Measurements from ENCODE around the gene PDP2. TPM values are rescaled to one million over a fixed set of nuclear protein-coding genes. Genes with fewer than 3 reads are reported as not detected.

The PDP2 gene
- total and polyA plus RNA-seq, 3 experiments from 2014 or later = 4.5 to 25.4 (median 20.0) TPM

GRCh38 chr16:66843191-66843590 lies 37.1 kb upstream of the PDP2 start:
- Mint-ChIP-seq H3K36me3 (no peaks in the 10 kb centered on the region), H3K4me1 (peaks cover 3 to 16% (median 5%) of the 10 kb centered on the region in 3 donors), H3K9me3 (no peaks in the 10 kb centered on the region), H3K4me3 (peak overlapping the region in 1 of 7 donors; percentile 26), H3K27ac (no peak overlapping the region), H3K27me3 (peaks cover 39 to 54% of the 10 kb centered on the region in 2 donors)
- no peaks in the 10 kb centered on the region for H3K9me3 ChIP-seq (ENCODE audit: low read length)
- ChIA-PET CTCF (interaction anchor here (3.3 kb wide), 1 partner anchor 12 kb away, joined by 19 read pairs; the partner anchor contains the start of gene NAE1), POLR2A (no interaction called here)
- no peak overlapping the region for H3K4me3 ChIP-seq (ENCODE audit: low read length)
- no peaks in the 10 kb centered on the region for H3K4me1 ChIP-seq (ENCODE audit: insufficient read depth, low read length)
- peaks cover 15% of the 10 kb centered on the region for H3K27me3 ChIP-seq (ENCODE audit: insufficient read depth, low read length, poor library complexity, severe bottlenecking)
- no peak for DNase-seq
- H3K27ac ChIP-seq (ENCODE audit: low read depth, low read length) = no peak overlapping the region
- no peaks in the 10 kb centered on the region for H3K36me3 ChIP-seq (ENCODE audit: insufficient read depth, low read length)

- POLR2A ChIA-PET = no interaction called here
- Histone ChIP-seq H3K36me3 (ENCODE audit: insufficient read depth, low read length) (no peaks in the 10 kb centered on the region), H3K9me3 (ENCODE audit: low read length) (no peaks in the 10 kb centered on the region), H3K27ac (ENCODE audit: low read depth, low read length) (no peak overlapping the region), H3K4me3 (ENCODE audit: low read length) (no peak overlapping the region), H3K27me3 (ENCODE audit: insufficient read depth, low read length, poor library complexity, severe bottlenecking) (peaks cover 15% of the 10 kb centered on the region), H3K4me1 (ENCODE audit: insufficient read depth, low read length) (no peaks in the 10 kb centered on the region)
- Mint-ChIP-seq H3K9me3 (no peaks in the 10 kb centered on the region), H3K27ac (peak overlapping the region in 1 of 8 donors; percentile 21), H3K4me3 (peak overlapping the region in 5 of 7 donors; percentile 26 to 71 (median 64)), H3K27me3 (peaks cover 39 to 48% of the 10 kb centered on the region in 2 donors), H3K4me1 (peaks cover 3 to 16% (median 5%) of the 10 kb centered on the region in 3 donors), H3K36me3 (no peaks in the 10 kb centered on the region)
- DNase-seq = no peak
- CTCF ChIA-PET = interaction anchor here (3.3 kb wide), 1 partner anchor 13 kb away, joined by 19 read pairs; the partner anchor contains the start of gene NAE1
Measured at GRCh38 chr16:66844009-66844341, 36.3 kb upstream of the PDP2 start.

GRCh38 chr16:66844342-66845079 lies 35.8 kb upstream of the PDP2 start, which contains the start of gene CA7:
CA7 (plus strand) TSS chr16:66844414; CDS start chr16:66844488, 74 bp downstream.
- Histone ChIP-seq H3K27me3 (ENCODE audit: insufficient read depth, low read length, poor library complexity, severe bottlenecking) (peaks cover 15% of the 10 kb centered on the region), H3K36me3 (ENCODE audit: insufficient read depth, low read length) (no peaks in the 10 kb centered on the region), H3K4me1 (ENCODE audit: insufficient read depth, low read length) (no peaks in the 10 kb centered on the region), H3K4me3 (ENCODE audit: low read length) (no peak within 1 kb of the TSS), H3K27ac (ENCODE audit: low read depth, low read length) (no peak within 1 kb of the TSS), H3K9me3 (ENCODE audit: low read length) (no peaks in the 10 kb centered on the region)
- ChIA-PET CTCF (interaction anchor here (1.8 to 3.3 kb wide), 2 partner anchors 13 to 23 kb away, joined by 5 to 19 read pairs; partner anchors contain the start of gene NAE1), POLR2A (no interaction called here)
- Mint-ChIP-seq H3K4me1 (peaks cover 3 to 16% (median 5%) of the 10 kb centered on the region in 3 donors), H3K4me3 (peak within 1 kb of the TSS in 6 of 7 donors; percentile 13 to 71 (median 64)), H3K9me3 (no peaks in the 10 kb centered on the region), H3K27me3 (peaks cover 39 to 48% of the 10 kb centered on the region in 2 donors), H3K36me3 (no peaks in the 10 kb centered on the region), H3K27ac (peak within 1 kb of the TSS in 2 of 8 donors; percentile 21 to 65)
- no peak for DNase-seq

GRCh38 chr16:66845080-66845410 lies 35.3 kb upstream of the PDP2 start:
- H3K27ac Mint-ChIP-seq = no peak overlapping the region
- Histone ChIP-seq H3K36me3 (ENCODE audit: insufficient read depth, low read length) (no peaks in the 10 kb centered on the region), H3K4me1 (ENCODE audit: insufficient read depth, low read length) (no peaks in the 10 kb centered on the region), H3K27me3 (ENCODE audit: insufficient read depth, low read length, poor library complexity, severe bottlenecking) (peaks cover 15% of the 10 kb centered on the region), H3K27ac (ENCODE audit: low read depth, low read length) (no peak overlapping the region), H3K9me3 (ENCODE audit: low read length) (no peaks in the 10 kb centered on the region), H3K4me3 (ENCODE audit: low read length) (no peak overlapping the region)
- ChIA-PET POLR2A (no interaction called here), CTCF (interaction anchor here (1.8 kb wide), 1 partner anchor 23 kb away, joined by 5 read pairs; no protein-coding TSS in a partner anchor)
- H3K4me1 Mint-ChIP-seq = peaks cover 3 to 16% (median 5%) of the 10 kb centered on the region in 3 donors
- no peak for DNase-seq
- no peaks in the 10 kb centered on the region for H3K9me3 Mint-ChIP-seq
- H3K36me3 Mint-ChIP-seq = no peaks in the 10 kb centered on the region
- peak overlapping the region in 3 of 7 donors; percentile 13 to 65 (median 25) for H3K4me3 Mint-ChIP-seq
- H3K27me3 Mint-ChIP-seq = peaks cover 39 to 45% of the 10 kb centered on the region in 2 donors

- Histone ChIP-seq H3K27me3 (ENCODE audit: insufficient read depth, low read length, poor library complexity, severe bottlenecking) (peaks cover 15% of the 10 kb centered on the region), H3K4me3 (ENCODE audit: low read length) (no peak overlapping the region), H3K4me1 (ENCODE audit: insufficient read depth, low read length) (no peaks in the 10 kb centered on the region), H3K9me3 (ENCODE audit: low read length) (no peaks in the 10 kb centered on the region), H3K27ac (ENCODE audit: low read depth, low read length) (no peak overlapping the region), H3K36me3 (ENCODE audit: insufficient read depth, low read length) (no peaks in the 10 kb centered on the region)
- H3K36me3 Mint-ChIP-seq = no peaks in the 10 kb centered on the region
- H3K9me3 Mint-ChIP-seq = no peaks in the 10 kb centered on the region
- peaks cover 3 to 16% (median 5%) of the 10 kb centered on the region in 3 donors for H3K4me1 Mint-ChIP-seq
- DNase-seq = no peak
- H3K27ac Mint-ChIP-seq = peak overlapping the region in 2 of 8 donors; percentile 0 to 77
- peak overlapping the region in 3 of 7 donors; percentile 9 to 29 (median 24) for H3K4me3 Mint-ChIP-seq
- POLR2A ChIA-PET = interaction anchor here (0.5 kb wide), 1 partner anchor 1399 kb away, joined by 3 read pairs; the partner anchor contains the start of gene PLA2G15
- peaks cover 39 to 43% of the 10 kb centered on the region in 2 donors for H3K27me3 Mint-ChIP-seq
- CTCF ChIA-PET = interaction anchor here (1.5 to 1.8 kb wide), 2 partner anchors 15 to 22 kb away, joined by 5 to 7 read pairs; partner anchors contain the start of gene NAE1
Measured at GRCh38 chr16:66845791-66846221, 34.5 kb upstream of the PDP2 start.

GRCh38 chr16:66846266-66846665 lies 34.0 kb upstream of the PDP2 start:
- Histone ChIP-seq H3K9me3 (ENCODE audit: low read length) (no peaks in the 10 kb centered on the region), H3K36me3 (ENCODE audit: insufficient read depth, low read length) (no peaks in the 10 kb centered on the region), H3K4me1 (ENCODE audit: insufficient read depth, low read length) (no peaks in the 10 kb centered on the region), H3K27ac (ENCODE audit: low read depth, low read length) (no peak overlapping the region), H3K27me3 (ENCODE audit: insufficient read depth, low read length, poor library complexity, severe bottlenecking) (peaks cover 15% of the 10 kb centered on the region), H3K4me3 (ENCODE audit: low read length) (no peak overlapping the region)
- Mint-ChIP-seq H3K9me3 (no peaks in the 10 kb centered on the region), H3K27me3 (peaks cover 39 to 43% of the 10 kb centered on the region in 2 donors), H3K36me3 (no peaks in the 10 kb centered on the region), H3K4me1 (peaks cover 3 to 16% (median 5%) of the 10 kb centered on the region in 3 donors), H3K27ac (peak overlapping the region in 2 of 8 donors; percentile 0 to 77), H3K4me3 (peak overlapping the region in 3 of 7 donors; percentile 9 to 29 (median 24))
- CTCF ChIA-PET = interaction anchor here (1.2 to 1.8 kb wide), 3 partner anchors 16 to 23 kb away, joined by 3 to 7 read pairs (median 5); partner anchors contain the start of gene NAE1
- POLR2A ChIA-PET = no interaction called here
- DNase-seq = no peak

- Mint-ChIP-seq H3K4me1 (peaks cover 3 to 16% (median 5%) of the 10 kb centered on the region in 3 donors), H3K4me3 (no peak overlapping the region), H3K27ac (no peak overlapping the region), H3K27me3 (peaks cover 37 to 39% of the 10 kb centered on the region in 2 donors), H3K36me3 (no peaks in the 10 kb centered on the region), H3K9me3 (no peaks in the 10 kb centered on the region)
- Histone ChIP-seq H3K27me3 (ENCODE audit: insufficient read depth, low read length, poor library complexity, severe bottlenecking) (peaks cover 15% of the 10 kb centered on the region), H3K9me3 (ENCODE audit: low read length) (no peaks in the 10 kb centered on the region), H3K4me1 (ENCODE audit: insufficient read depth, low read length) (no peaks in the 10 kb centered on the region), H3K36me3 (ENCODE audit: insufficient read depth, low read length) (no peaks in the 10 kb centered on the region), H3K27ac (ENCODE audit: low read depth, low read length) (no peak overlapping the region), H3K4me3 (ENCODE audit: low read length) (no peak overlapping the region)
- CTCF ChIA-PET = interaction anchor here (1.2 to 1.5 kb wide), 2 partner anchors 16 to 22 kb away, joined by 3 to 7 read pairs; partner anchors contain the start of gene NAE1
- DNase-seq = no peak
- POLR2A ChIA-PET = no interaction called here
Measured at GRCh38 chr16:66846831-66847230, 33.5 kb upstream of the PDP2 start.

- H3K4me1 Mint-ChIP-seq = peaks cover 3 to 16% (median 5%) of the 10 kb centered on the region in 3 donors
- H3K4me3 Mint-ChIP-seq = no peak overlapping the region
- no peak for DNase-seq
- H3K4me3 ChIP-seq (ENCODE audit: low read length) = no peak overlapping the region
- peaks cover 33 to 36% of the 10 kb centered on the region in 2 donors for H3K27me3 Mint-ChIP-seq
- H3K36me3 Mint-ChIP-seq = no peaks in the 10 kb centered on the region
- H3K27ac Mint-ChIP-seq = no peak overlapping the region
- H3K9me3 ChIP-seq (ENCODE audit: low read length) = no peaks in the 10 kb centered on the region
- no peaks in the 10 kb centered on the region for H3K9me3 Mint-ChIP-seq
- POLR2A ChIA-PET = no interaction called here
- no peak overlapping the region for H3K27ac ChIP-seq (ENCODE audit: low read depth, low read length)
- no peaks in the 10 kb centered on the region for H3K4me1 ChIP-seq (ENCODE audit: insufficient read depth, low read length)
- CTCF ChIA-PET = interaction anchor here (1.1 to 2.5 kb wide), 5 partner anchors 16 to 22 kb away, joined by 3 to 14 read pairs (median 4); partner anchors contain the start of gene NAE1
- no peaks in the 10 kb centered on the region for H3K36me3 ChIP-seq (ENCODE audit: insufficient read depth, low read length)
- H3K27me3 ChIP-seq (ENCODE audit: insufficient read depth, low read length, poor library complexity, severe bottlenecking) = peaks cover 15% of the 10 kb centered on the region
Measured at GRCh38 chr16:66847533-66848067, 32.7 kb upstream of the PDP2 start.

All from CD8-positive, alpha-beta memory T cell (primary cell).